ENCODE results near the gene SLBP.

GRCh38 chr4:1669270-1669669 is 42.8 kb downstream of the SLBP start:
- TF ChIP-seq CTCF (IDR thresholded peaks at IDR 0.05) (no peak), POLR2A (IDR thresholded peaks at IDR 0.05) (no peak)
